Aorta (tissue), 5 donors: ENCODE measurements around the gene A4GALT. TPM values are rescaled to one million over a fixed set of nuclear protein-coding genes. Genes with fewer than 3 reads are reported as not detected.

Experiments used
- ATAC-seq: fragments of 200-7000 bp; cut with Tn5 transposase; one replicate; pipeline ENCODE4 v1.9.1; 2022; ENCODE audit warnings: moderate library complexity; ENCODE audit not compliant: low FRiP score
- DNase-seq, 2 donors: peaks; one replicate each; pipeline ENCODE4 v3.0.0-alpha.2; 2020
- H3K27ac ChIP-seq, 2 donors: one replicate each; pipeline ENCODE4 v1.5.1; 2013; ENCODE audit warnings: low read length in 2 of 2, mild to moderate bottlenecking in 2 of 2, moderate library complexity in 2 of 2, control low read depth in 1 of 2, inconsistent platforms in 1 of 2, low read depth in 1 of 2
- H3K27me3 ChIP-seq, 2 donors: one replicate each; pipeline ENCODE4 v1.6.1; 2013; ENCODE audit warnings: control low read depth in 1 of 2, low read length in 1 of 2, mild to moderate bottlenecking in 1 of 2, moderate library complexity in 1 of 2; ENCODE audit not compliant: insufficient read depth in 2 of 2, control insufficient read depth in 1 of 2
- H3K36me3 ChIP-seq, 2 donors: one replicate each; pipeline ENCODE4 v1.6.1; 2013; ENCODE audit warnings: control low read depth in 1 of 2, low read length in 1 of 2, mild to moderate bottlenecking in 1 of 2; ENCODE audit not compliant: insufficient read depth in 2 of 2, control insufficient read depth in 1 of 2
- H3K4me1 ChIP-seq, 2 donors: one replicate each; pipeline ENCODE4 v1.6.1; 2013; ENCODE audit warnings: low read length in 2 of 2, control low read depth in 1 of 2, mild to moderate bottlenecking in 1 of 2, moderate library complexity in 1 of 2; ENCODE audit not compliant: insufficient read depth in 2 of 2, control insufficient read depth in 1 of 2
- H3K4me3 ChIP-seq, 2 donors: one replicate each; pipeline ENCODE4 v1.5.1; 2013; ENCODE audit warnings: low read length in 2 of 2, control low read depth in 1 of 2, mild to moderate bottlenecking in 1 of 2
- H3K9me3 ChIP-seq: one replicate; pipeline ENCODE4 v1.6.1; 2013; ENCODE audit warnings: mild to moderate bottlenecking, low read length; ENCODE audit not compliant: control insufficient read depth
- WGBS, 2 donors: extraction: QIAGEN DNeasy Blood & Tissue Kit; methylation state at CpG; one replicate each; pipeline ENCODE4 v1.1.7; 2013; 5-methylcytosine and 5-hydroxymethylcytosine counted together
- intact Hi-C, 2 donors: fragments of 100-400 bp; cut with DNase I; formaldehyde crosslinking; loops; one replicate each; pipeline versions ENCODE4 v1.14.2 to v1.15.0; 2022
- polyA plus RNA-seq, 2 donors: library from polyadenylated mRNA; stranded (reverse); fragments of 200-250 nt; gene quantifications; one replicate each; pipeline ENCODE4 v1.2.3, GENCODE V29; 2013
- total RNA-seq, 2 donors: library from RNA; stranded (reverse); fragmentation: NEBNext Ultra II Directional; extraction: Animal tissue kit (Norgen Biotek cat#: 25700); gene quantifications; one replicate each; pipeline ENCODE4 v1.2.1, GENCODE V29; 2021
- donor health status: healthy with polysubstance abuse.
- donor health status: Bipolar disorder and iron deficiency.
- donor health status: DM: no; HTN: no; CAD: no.
- donor health status: DM: no; HTN: no; CAD: no.
- donor health status: DM: yes; HTN: yes; CAD: no.

Gene A4GALT
- total and polyA plus RNA-seq, 4 donors, result 15.8 to 75.8 (median 67.2) TPM

- H3K4me3 ChIP-seq, result no peak overlapping the region
- no peak overlapping the region for H3K27ac ChIP-seq
- no peaks in the 10 kb centered on the region for H3K9me3 ChIP-seq
- H3K27me3 ChIP-seq, result no peaks in the 10 kb centered on the region
- no peak for ATAC-seq
- intact Hi-C loops, result no loop called here
- peaks cover 0 to 6% of the 10 kb centered on the region in 2 donors for H3K36me3 ChIP-seq
- H3K4me1 ChIP-seq, result no peaks in the 10 kb centered on the region
- 83 to 89% methylated on average over 25 of the region's 25 CpGs for WGBS, 2 donors
- no peak for DNase-seq
Observed at GRCh38 chr22:42693763-42694683, 26.6 kb downstream of the A4GALT start.

DNA sequence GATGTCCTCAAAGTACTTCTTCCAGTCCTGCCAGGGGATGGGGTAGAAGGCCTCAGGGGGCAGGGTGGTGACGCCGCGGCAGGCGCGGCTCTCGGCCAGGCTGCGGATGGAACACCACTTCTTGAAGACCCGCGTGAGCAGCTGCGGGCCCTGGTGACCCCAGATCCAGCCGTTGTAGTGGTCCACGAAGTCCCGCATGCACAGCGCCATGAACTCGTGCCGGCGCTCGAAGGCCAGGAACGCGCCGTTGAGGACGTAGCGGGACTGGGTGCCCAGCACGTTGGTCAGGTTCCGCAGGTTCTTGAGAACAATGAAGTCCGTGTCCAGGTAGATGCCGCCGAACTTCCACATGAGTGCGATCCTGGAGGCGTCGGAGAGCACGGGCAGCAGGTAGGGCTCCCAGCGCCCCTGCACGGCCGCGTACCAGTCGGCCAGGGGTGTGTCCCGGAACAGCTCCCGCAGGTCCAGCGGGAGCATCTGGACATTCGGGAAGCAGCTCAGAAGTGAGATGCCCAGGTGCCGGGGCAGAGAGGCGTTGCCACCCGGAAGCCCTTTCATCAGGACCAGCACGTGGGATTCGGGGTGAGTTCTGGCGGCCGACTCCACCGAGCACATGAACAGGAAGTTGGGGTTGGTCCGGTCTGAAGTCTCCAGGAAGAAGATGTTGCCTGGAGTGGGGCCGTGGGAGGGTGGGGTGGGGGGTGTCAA is 27.5 kb downstream of the A4GALT start:
- peaks cover 0 to 6% of the 10 kb centered on the region in 2 donors for H3K36me3 ChIP-seq
- no peak for ATAC-seq
- H3K27me3 ChIP-seq, result no peaks in the 10 kb centered on the region
- no peak overlapping the region for H3K4me3 ChIP-seq
- WGBS, 2 donors, result 94 to 96% methylated on average over 51 of the region's 51 CpGs
- no peak for DNase-seq
- no peak overlapping the region for H3K27ac ChIP-seq
- H3K9me3 ChIP-seq, result no peaks in the 10 kb centered on the region
- H3K4me1 ChIP-seq, result no peaks in the 10 kb centered on the region
- intact Hi-C loops, result no loop called here

DNA sequence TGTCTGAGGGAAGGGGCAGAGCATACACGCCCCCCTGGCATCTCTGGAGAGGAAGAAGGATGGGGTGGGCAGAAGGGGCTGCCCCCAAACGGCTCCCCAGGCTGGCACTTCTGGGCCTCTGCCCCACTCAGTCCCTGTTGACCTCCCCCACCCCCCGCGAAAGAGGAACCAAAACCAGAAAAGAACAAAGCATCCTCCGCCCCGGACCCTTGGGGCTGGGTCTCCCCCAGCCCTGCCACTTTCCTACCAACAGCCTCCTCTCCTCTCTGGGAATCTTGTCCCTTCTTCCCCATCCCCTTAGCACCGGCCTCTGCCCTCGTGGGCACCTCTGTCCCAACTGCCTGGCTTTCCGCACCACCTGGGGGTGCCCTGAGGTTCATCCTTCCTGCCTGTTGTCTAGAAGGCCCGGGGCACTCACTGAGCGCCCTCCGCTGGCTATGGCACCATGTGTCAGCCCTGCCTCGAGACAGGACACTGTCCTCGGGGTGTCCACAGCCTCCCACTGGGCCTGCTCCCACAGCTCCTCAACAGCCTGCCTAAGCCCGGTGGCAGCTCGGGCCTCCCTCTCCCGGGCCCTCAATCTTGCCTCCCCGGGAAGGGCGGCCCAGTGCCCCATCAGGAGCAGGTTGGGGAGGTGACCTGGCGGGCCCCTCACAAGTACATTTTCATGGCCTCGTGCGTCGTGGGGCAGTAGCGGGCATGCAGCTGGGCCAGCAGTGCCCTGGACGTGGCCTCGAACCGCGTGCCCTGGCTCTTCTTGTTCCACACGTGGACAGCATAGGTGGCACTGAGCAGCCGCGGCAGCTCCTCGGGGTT is 28.2 kb downstream of the A4GALT start:
- no peak overlapping the region for H3K4me3 ChIP-seq
- no peak for DNase-seq
- peaks cover 0 to 6% of the 10 kb centered on the region in 2 donors for H3K36me3 ChIP-seq
- intact Hi-C loops, result no loop called here
- H3K4me1 ChIP-seq, result peaks cover 0 to 4% of the 10 kb centered on the region in 2 donors
- no peaks in the 10 kb centered on the region for H3K9me3 ChIP-seq
- ATAC-seq, result no peak
- no peaks in the 10 kb centered on the region for H3K27me3 ChIP-seq
- 89% methylated on average over 30 to 32 of the region's 32 CpGs for WGBS, 2 donors
- H3K27ac ChIP-seq, result no peak overlapping the region

GRCh38 chr22:42691440-42691839 is 29.2 kb downstream of the A4GALT start:
- intact Hi-C loops, result no loop called here
- peaks cover 0 to 6% of the 10 kb centered on the region in 2 donors for H3K36me3 ChIP-seq
- ATAC-seq (no peak), DNase-seq (no peak)
- peaks cover 0 to 5% of the 10 kb centered on the region in 2 donors for H3K4me1 ChIP-seq
- H3K27me3 ChIP-seq, result no peaks in the 10 kb centered on the region
- no peaks in the 10 kb centered on the region for H3K9me3 ChIP-seq
- H3K4me3 ChIP-seq, result no peak overlapping the region
- peak overlapping the region in 1 of 2 donors; percentile 4 for H3K27ac ChIP-seq
- 75 to 78% methylated on average over 10 of the region's 10 CpGs for WGBS, 2 donors

- Histone ChIP-seq H3K27ac (peak overlapping the region; percentile 3 to 89), H3K27me3 (no peaks in the 10 kb centered on the region), H3K9me3 (no peaks in the 10 kb centered on the region), H3K4me3 (no peak overlapping the region), H3K4me1 (peaks cover 2 to 7% of the 10 kb centered on the region in 2 donors), H3K36me3 (peaks cover 0 to 6% of the 10 kb centered on the region in 2 donors)
- 7 to 12% methylated on average over 25 of the region's 25 CpGs for WGBS, 2 donors
- peak; percentile 87 for ATAC-seq
- DNase-seq, result peak; percentile 91 to 95
- intact Hi-C loops, result loop anchor here in 1 of 2 donors (5.0 kb wide), 1 partner anchor 59 kb away; no protein-coding TSS in a partner anchor
Observed at GRCh38 chr22:42688241-42689211, 32.1 kb downstream of the A4GALT start.

DNA sequence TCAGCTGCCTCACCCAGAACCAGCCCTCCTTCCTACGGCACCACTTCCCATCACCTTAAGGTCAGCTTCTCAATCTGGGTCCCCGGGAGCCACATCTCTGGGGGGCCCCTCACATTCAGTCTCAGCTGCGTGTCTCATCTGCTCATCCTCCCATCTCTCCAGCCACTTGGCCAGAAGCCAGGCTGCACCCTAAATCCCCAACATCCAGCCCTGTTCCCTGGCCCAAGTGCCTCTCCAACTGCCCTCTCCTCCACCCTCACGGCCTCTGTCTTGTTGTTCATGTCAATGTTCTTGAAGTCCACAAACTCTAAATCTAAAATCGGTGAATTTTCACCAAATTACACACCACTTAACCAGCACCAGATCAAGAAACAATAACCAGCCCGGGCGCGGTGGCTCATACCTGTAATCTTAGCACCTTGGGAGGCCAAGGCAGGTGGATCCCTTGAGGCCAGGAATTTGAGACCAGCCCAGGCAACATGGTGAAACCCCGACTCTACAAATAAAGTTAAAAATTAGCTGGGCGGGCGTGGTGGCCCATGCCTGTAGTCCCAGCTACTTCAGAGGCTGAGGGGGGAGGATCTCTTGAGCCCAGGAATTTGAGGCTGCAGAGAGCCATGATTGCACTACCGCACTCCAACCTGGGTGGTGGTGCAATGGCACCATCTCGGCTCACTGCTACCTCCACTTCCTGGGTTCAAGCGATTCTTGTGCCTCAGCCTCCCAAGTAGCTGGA is 33.7 kb downstream of the A4GALT start:
- intact Hi-C loops, result loop anchor here in 1 of 2 donors (5.0 kb wide), 1 partner anchor 60 kb away; no protein-coding TSS in a partner anchor

DNA sequence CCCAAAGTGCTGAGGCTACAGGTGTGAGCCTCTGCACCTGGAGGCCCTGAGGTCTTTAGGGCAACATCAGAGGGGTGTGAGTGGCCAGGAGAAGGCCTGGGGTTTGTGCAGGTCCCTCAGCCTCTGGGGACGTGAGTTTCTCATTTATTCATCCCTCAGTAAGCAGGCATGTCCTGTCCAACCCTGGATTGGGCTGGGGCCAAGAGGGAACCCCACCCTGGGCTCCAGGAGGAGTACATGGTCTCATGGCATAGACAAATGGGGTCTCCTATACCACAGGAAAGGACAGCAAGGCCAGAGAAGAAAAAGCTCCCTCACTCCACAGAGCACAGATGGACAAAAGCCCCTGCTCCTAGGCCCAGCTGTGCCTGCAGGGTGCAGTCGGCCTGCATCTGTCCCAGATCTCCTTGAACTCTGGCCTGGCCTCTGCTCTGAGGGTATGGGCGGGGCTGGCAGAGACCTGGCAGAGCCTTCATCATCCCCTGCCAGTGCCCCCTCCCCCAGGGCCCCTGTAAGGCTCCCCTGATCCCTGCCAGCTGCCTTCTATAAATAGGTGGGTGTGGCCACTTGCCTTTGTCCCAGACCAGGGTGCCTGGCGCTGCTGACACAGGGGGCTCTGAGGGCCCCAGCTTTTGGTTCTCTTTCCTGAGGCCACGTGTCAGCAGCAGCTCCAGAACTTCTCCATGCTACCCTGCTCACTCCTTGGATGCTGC is 34.6 kb downstream of the A4GALT start:
- peak; percentile 81 to 84 for DNase-seq

More for the DNA sequence above, 33.7 kb downstream of the A4GALT start:
- DNase-seq (peak in 1 of 2 donors; percentile 49), ATAC-seq (no peak)
- peak overlapping the region; percentile 28 to 49 for H3K27ac ChIP-seq
- peaks cover 2 to 7% of the 10 kb centered on the region in 2 donors for H3K4me1 ChIP-seq
- H3K4me3 ChIP-seq, result no peak overlapping the region
- whole genome bisulfite sequencing, 2 donors, result 92% methylated on average over 14 of the region's 14 CpGs
- no peaks in the 10 kb centered on the region for H3K27me3 ChIP-seq
- H3K9me3 ChIP-seq, result no peaks in the 10 kb centered on the region
- no peaks in the 10 kb centered on the region for H3K36me3 ChIP-seq

More for the DNA sequence above, 34.6 kb downstream of the A4GALT start:
- Histone ChIP-seq H3K9me3 (no peaks in the 10 kb centered on the region), H3K27ac (peak overlapping the region; percentile 28 to 49), H3K36me3 (no peaks in the 10 kb centered on the region), H3K27me3 (no peaks in the 10 kb centered on the region), H3K4me3 (no peak overlapping the region), H3K4me1 (peaks cover 2 to 7% of the 10 kb centered on the region in 2 donors)
- ATAC-seq, result peak; percentile 3
- WGBS, 2 donors, result 5% methylated on average over 5 of the region's 5 CpGs
- intact Hi-C loops, result loop anchor here in 1 of 2 donors (5.0 kb wide), 1 partner anchor 61 kb away; no protein-coding TSS in a partner anchor
